Ishikawa (cell line): Measurements from ENCODE around the gene SPTSSA.

Experiments
- CREB1 ChIP-seq: IDR thresholded peaks from 2 replicates; pipeline ENCODE4 v1.6.1; 2012; ENCODE audit warnings: low read depth
- FOXM1 ChIP-seq: IDR thresholded peaks from 2 replicates; pipeline ENCODE4 v1.6.1; 2012; ENCODE audit warnings: low read depth, borderline replicate concordance
- RAD21 ChIP-seq: IDR thresholded peaks from 2 replicates; pipeline ENCODE4 v1.6.1; 2012; ENCODE audit warnings: low read depth
- REST ChIP-seq: IDR thresholded peaks from 2 replicates; pipeline ENCODE4 v1.6.1; 2012; ENCODE audit warnings: low read depth, mild to moderate bottlenecking
- TEAD4 ChIP-seq: IDR thresholded peaks from 2 replicates; pipeline ENCODE4 v1.6.1; 2012

DNA sequence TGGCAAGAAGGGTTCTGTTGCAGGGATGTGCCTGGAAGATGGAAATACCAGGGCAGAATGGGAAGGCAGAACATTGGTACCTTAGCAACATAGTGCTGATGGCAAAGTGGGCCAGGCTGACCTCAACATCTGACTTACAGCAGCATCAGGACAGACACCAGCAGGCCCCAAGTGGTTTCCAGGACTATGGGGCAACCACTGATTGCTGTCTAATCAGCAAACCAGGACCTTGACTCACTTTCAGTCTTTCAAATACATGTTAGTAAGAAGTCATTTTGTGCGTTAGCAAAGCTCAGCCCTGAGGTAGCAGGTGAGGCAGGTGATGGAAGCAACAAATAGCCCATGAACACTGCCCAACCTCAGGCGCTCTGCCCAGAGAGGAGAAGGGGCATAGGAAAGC, 4.7 kb upstream of the SPTSSA start:
- no peak for TF ChIP-seq RAD21
- TF ChIP-seq FOXM1: no peak
- TF ChIP-seq REST: no peak
- no peak for TF ChIP-seq CREB1
- no peak for TF ChIP-seq TEAD4
